ENCODE results near the gene RIOX2. TPM values are rescaled to one million over a fixed set of nuclear protein-coding genes. Genes with fewer than 3 reads are reported as not detected.

RIOX2 gene
- total RNA-seq, 2 experiments from 2014 or later = 26.8 to 32.0 TPM

GRCh38 chr3:97952280-97952679 is 20.0 kb downstream of the RIOX2 start:
- no peaks in the 10 kb centered on the region for H3K9me3 ChIP-seq (ENCODE audit: low read length)
- no peaks in the 10 kb centered on the region for H3K4me1 ChIP-seq (ENCODE audit: insufficient read depth, low read length, poor library complexity, severe bottlenecking)
- no peaks in the 10 kb centered on the region for H3K79me2 ChIP-seq (ENCODE audit: insufficient read depth, low read depth, low read length)
- no peak overlapping the region for H3K27ac ChIP-seq (ENCODE audit: low read depth, low read length, poor library complexity, severe bottlenecking)
- DNase-seq (ENCODE audit: low spot score) = no peak
- intact Hi-C loops (cut with micrococcal nuclease; ENCODE audit: unreplicated experiment) = no loop called here
- POLR2A ChIA-PET = interaction anchor here (1.0 kb wide), 1 partner anchor 59 kb away, joined by 3 read pairs; no protein-coding TSS in a partner anchor
- H3K36me3 ChIP-seq (ENCODE audit: insufficient read depth, low read length) = peaks cover 93% of the 10 kb centered on the region
- H3K4me3 ChIP-seq (ENCODE audit: low read depth, low read length, poor library complexity, severe bottlenecking) = no peak overlapping the region
- H4K20me1 ChIP-seq (ENCODE audit: insufficient read depth, low read length) = no peaks in the 10 kb centered on the region
- no peak overlapping the region for H2AFZ ChIP-seq (ENCODE audit: low read length)
- TF ChIP-seq EZH2phosphoT487 (IDR thresholded peaks at IDR 0.05; ENCODE audit: borderline replicate concordance, low read depth, low read length) = no peak
- TF ChIP-seq, protein P1, sequence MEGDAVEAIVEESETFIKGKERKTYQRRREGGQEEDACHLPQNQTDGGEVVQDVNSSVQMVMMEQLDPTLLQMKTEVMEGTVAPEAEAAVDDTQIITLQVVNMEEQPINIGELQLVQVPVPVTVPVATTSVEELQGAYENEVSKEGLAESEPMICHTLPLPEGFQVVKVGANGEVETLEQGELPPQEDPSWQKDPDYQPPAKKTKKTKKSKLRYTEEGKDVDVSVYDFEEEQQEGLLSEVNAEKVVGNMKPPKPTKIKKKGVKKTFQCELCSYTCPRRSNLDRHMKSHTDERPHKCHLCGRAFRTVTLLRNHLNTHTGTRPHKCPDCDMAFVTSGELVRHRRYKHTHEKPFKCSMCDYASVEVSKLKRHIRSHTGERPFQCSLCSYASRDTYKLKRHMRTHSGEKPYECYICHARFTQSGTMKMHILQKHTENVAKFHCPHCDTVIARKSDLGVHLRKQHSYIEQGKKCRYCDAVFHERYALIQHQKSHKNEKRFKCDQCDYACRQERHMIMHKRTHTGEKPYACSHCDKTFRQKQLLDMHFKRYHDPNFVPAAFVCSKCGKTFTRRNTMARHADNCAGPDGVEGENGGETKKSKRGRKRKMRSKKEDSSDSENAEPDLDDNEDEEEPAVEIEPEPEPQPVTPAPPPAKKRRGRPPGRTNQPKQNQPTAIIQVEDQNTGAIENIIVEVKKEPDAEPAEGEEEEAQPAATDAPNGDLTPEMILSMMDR (conservative IDR thresholded peaks at IDR 0.05; ENCODE audit: low read length) = no peak
- CTCF ChIA-PET (ENCODE audit: unreplicated experiment) = no interaction called here
- BruUV-seq (replicated peaks) = no TSS peak
- H3K4me2 ChIP-seq (ENCODE audit: low read length) = no peak overlapping the region
- no peaks in the 10 kb centered on the region for H3K9me2 ChIP-seq (ENCODE audit: insufficient read depth, low read length)

DNA sequence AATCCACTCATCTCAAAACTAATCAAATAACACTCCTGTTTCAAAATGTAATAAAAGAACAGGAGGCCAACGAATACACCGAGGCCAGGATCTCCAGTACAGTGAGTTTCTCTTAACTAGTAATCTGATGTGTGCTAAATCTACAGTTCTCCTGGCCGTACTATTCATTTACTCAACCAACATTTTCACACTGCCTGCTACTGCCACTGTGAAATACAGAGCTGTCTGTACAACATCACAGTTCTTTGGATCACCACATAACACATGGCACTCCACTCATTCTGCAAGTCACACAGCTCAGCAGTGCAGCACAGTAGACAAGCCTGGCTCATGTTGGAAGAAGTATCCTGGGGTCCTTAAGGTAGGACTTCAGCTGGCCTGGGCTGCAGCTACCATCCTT is 21.9 kb downstream of the RIOX2 start:
- DNase-seq (ENCODE audit: low spot score) = no peak
- Histone ChIP-seq H2AFZ (ENCODE audit: low read length) (no peak overlapping the region), H3K9me3 (ENCODE audit: low read length) (no peaks in the 10 kb centered on the region), H3K4me1 (ENCODE audit: insufficient read depth, low read length, poor library complexity, severe bottlenecking) (no peaks in the 10 kb centered on the region), H3K79me2 (ENCODE audit: insufficient read depth, low read depth, low read length) (no peaks in the 10 kb centered on the region), H4K20me1 (ENCODE audit: insufficient read depth, low read length) (no peaks in the 10 kb centered on the region), H3K9me2 (ENCODE audit: insufficient read depth, low read length) (no peaks in the 10 kb centered on the region), H3K4me2 (ENCODE audit: low read length) (no peak overlapping the region), H3K36me3 (ENCODE audit: insufficient read depth, low read length) (peaks cover 96% of the 10 kb centered on the region), H3K27ac (ENCODE audit: low read depth, low read length, poor library complexity, severe bottlenecking) (no peak overlapping the region), H3K4me3 (ENCODE audit: low read depth, low read length, poor library complexity, severe bottlenecking) (no peak overlapping the region)
- CTCF ChIA-PET (ENCODE audit: unreplicated experiment) = no interaction called here
- TF ChIP-seq, protein P1 (conservative IDR thresholded peaks at IDR 0.05; ENCODE audit: low read length) = no peak
- POLR2A ChIA-PET = interaction anchor here (0.7 kb wide), 1 partner anchor 14 kb away, joined by 3 read pairs; no protein-coding TSS in a partner anchor
- intact Hi-C loops (cut with micrococcal nuclease; ENCODE audit: unreplicated experiment) = no loop called here
- BruUV-seq (replicated peaks) = no TSS peak

- no peaks in the 10 kb centered on the region for H3K9me3 ChIP-seq (ENCODE audit: low read length)
- peaks cover 97% of the 10 kb centered on the region for H3K36me3 ChIP-seq (ENCODE audit: insufficient read depth, low read length)
- no peaks in the 10 kb centered on the region for H3K4me1 ChIP-seq (ENCODE audit: insufficient read depth, low read length, poor library complexity, severe bottlenecking)
- H3K4me2 ChIP-seq (ENCODE audit: low read length) = no peak overlapping the region
- ChIA-PET POLR2A (interaction anchor here (0.7 kb wide), 1 partner anchor 15 kb away, joined by 3 read pairs; no protein-coding TSS in a partner anchor), CTCF (ENCODE audit: unreplicated experiment) (no interaction called here)
- no peaks in the 10 kb centered on the region for H3K79me2 ChIP-seq (ENCODE audit: insufficient read depth, low read depth, low read length)
- H3K27ac ChIP-seq (ENCODE audit: low read depth, low read length, poor library complexity, severe bottlenecking) = no peak overlapping the region
- intact Hi-C loops (cut with micrococcal nuclease; ENCODE audit: unreplicated experiment) = no loop called here
- H2AFZ ChIP-seq (ENCODE audit: low read length) = no peak overlapping the region
- no peaks in the 10 kb centered on the region for H4K20me1 ChIP-seq (ENCODE audit: insufficient read depth, low read length)
- DNase-seq (ENCODE audit: low spot score) = no peak
- no peaks in the 10 kb centered on the region for H3K9me2 ChIP-seq (ENCODE audit: insufficient read depth, low read length)
- TF ChIP-seq, protein P1 (conservative IDR thresholded peaks at IDR 0.05; ENCODE audit: low read length) = no peak
- TF ChIP-seq EZH2phosphoT487 (IDR thresholded peaks at IDR 0.05; ENCODE audit: borderline replicate concordance, low read depth, low read length) = no peak
- no peak overlapping the region for H3K4me3 ChIP-seq (ENCODE audit: low read depth, low read length, poor library complexity, severe bottlenecking)
- no TSS peak for BruUV-seq (replicated peaks)
Observed at GRCh38 chr3:97949743-97950142, 22.5 kb downstream of the RIOX2 start.

Data from OCI-LY7 (cell line).